ENCODE data around the gene SDK1.

The SDK1 gene

GRCh38 chr7:3277604-3278572 is 23.2 kb upstream of the SDK1 start:
- Histone ChIP-seq H3K27ac (no peak overlapping the region), H3K4me3 (no peak overlapping the region)
- TF ChIP-seq, protein P1, sequence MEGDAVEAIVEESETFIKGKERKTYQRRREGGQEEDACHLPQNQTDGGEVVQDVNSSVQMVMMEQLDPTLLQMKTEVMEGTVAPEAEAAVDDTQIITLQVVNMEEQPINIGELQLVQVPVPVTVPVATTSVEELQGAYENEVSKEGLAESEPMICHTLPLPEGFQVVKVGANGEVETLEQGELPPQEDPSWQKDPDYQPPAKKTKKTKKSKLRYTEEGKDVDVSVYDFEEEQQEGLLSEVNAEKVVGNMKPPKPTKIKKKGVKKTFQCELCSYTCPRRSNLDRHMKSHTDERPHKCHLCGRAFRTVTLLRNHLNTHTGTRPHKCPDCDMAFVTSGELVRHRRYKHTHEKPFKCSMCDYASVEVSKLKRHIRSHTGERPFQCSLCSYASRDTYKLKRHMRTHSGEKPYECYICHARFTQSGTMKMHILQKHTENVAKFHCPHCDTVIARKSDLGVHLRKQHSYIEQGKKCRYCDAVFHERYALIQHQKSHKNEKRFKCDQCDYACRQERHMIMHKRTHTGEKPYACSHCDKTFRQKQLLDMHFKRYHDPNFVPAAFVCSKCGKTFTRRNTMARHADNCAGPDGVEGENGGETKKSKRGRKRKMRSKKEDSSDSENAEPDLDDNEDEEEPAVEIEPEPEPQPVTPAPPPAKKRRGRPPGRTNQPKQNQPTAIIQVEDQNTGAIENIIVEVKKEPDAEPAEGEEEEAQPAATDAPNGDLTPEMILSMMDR (IDR thresholded peaks at IDR 0.05): no peak
- DNase-seq (ENCODE audit: low spot score): no peak

DNA sequence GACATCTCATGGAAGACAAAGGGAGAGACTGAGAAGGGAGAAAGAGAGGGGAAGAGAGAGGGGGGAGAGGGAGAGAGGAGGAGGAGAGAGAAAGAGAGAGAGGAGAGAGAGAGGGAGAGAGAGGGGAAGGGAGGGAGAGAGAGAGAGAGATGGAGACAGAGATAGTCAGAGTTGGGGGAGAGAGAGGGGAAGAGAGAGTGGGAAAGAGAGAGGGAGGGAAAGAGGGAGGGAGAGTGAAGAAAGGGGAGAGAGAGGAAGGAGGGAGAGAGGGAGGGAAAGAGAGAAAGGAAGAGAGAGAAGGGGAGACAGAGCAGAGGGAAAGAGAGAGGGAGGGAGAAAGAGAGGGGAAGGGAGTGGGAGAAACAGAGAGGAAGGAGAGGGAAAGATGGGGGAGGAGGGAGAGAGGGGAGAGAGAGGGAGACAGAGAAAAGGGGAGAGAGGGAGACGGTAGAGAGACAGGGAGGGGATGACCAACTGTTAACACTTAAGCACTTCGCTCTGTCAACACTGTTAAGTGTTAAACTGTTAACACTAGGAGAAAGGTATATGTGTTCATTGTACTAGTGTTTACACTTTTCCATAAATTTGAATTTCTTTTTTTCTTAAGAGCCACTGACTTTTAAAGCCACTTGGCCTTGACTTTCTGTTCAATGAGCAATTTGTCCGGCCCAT is 21.8 kb upstream of the SDK1 start:
- TF ChIP-seq, protein P1 (IDR thresholded peaks at IDR 0.05): no peak
- Histone ChIP-seq H3K4me3 (no peak overlapping the region), H3K27ac (no peak overlapping the region)
- no peak for DNase-seq (ENCODE audit: low spot score)

GRCh38 chr7:3280445-3280844 is 20.6 kb upstream of the SDK1 start:
- Histone ChIP-seq H3K27ac (no peak overlapping the region), H3K4me3 (no peak overlapping the region)
- DNase-seq (ENCODE audit: low spot score): no peak
- TF ChIP-seq, protein P1 (IDR thresholded peaks at IDR 0.05): no peak

DNA sequence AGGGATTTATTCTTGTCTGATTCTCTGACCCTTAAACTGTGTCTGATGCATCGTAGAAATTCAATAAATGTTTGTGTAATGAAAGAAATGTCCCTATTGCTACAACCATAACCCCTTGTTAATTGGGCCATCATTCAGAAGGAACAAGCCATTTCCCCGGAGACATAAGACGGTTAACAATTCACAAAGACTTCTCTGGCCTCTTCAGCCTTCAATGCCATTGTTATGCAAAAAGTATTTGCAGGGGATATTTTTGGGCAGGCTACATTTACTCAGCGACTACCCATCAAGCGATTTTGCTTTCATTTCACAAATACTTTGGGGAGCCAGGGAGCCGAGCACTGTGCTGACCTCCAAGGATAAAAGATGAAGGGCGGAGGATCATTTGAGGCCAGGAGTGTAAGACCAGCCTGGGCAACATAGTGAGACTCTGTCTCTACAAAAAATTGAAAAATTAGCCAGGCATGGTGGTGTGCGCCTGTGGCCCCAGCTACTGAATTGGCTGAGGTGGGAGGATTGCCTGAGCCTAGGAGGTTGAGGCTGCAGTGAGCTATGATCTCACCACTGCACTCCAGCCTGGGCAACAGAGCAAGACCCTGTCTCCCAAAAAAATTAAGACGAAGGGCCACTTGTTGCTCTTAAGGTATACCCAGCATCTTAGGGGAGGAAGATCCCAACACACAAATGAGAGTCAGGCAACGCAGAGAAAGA is 20.0 kb upstream of the SDK1 start:
- TF ChIP-seq, protein P1 (IDR thresholded peaks at IDR 0.05): no peak
- no peak for DNase-seq (ENCODE audit: low spot score)
- H3K4me3 ChIP-seq: no peak overlapping the region
- H3K27ac ChIP-seq: peak overlapping the region in 1 of 2 donors; percentile 21

- DNase-seq (ENCODE audit: low spot score): no peak
- H3K27ac ChIP-seq: peak overlapping the region; percentile 21 to 32
- no peak overlapping the region for H3K4me3 ChIP-seq
- TF ChIP-seq, protein P1 (IDR thresholded peaks at IDR 0.05): no peak
Measured at GRCh38 chr7:3282457-3282856, 18.6 kb upstream of the SDK1 start.

DNA sequence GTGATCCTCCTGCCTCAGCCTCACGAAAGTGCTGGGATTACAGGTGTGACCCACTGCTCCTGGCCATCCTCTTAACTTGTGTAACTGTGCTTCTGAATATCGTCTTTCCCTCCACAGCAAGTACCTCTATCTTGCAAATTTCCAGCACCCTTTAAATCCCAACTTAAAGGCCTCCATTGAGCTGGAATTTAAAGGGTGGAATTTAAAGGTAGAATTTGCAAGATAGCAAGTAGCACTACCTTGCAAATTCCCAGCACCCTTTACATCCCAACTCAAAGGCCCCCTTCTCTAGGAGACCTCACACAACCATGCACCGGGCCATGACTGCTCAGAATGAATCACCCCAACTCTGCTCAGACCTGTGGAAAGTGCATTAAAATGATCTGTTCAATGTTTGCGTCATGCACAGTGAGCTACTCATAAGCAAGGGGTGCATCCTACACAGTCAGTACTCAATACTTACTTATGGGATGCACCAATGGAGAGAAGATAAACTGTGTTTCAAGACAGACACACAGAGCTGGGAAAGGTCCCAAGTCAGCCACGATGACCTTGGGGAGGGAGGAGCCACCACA is 17.8 kb upstream of the SDK1 start:
- Histone ChIP-seq H3K27ac (peak overlapping the region in 1 of 2 donors; percentile 32), H3K4me3 (no peak overlapping the region)
- TF ChIP-seq, protein P1 (IDR thresholded peaks at IDR 0.05): no peak
- DNase-seq (ENCODE audit: low spot score): no peak
